HG03571 (cell line): ENCODE measurements around the gene TMEM248.
"Not testable (repeated sequence)": the region's sequence is repeated elsewhere in the genome, so short reads cannot be mapped to it uniquely, and the experiment has no call there.

Source experiments
- ATAC-seq: cut with Tn5 transposase; IDR thresholded peaks from one replicate; pipeline ENCODE4 v1.9.1; 2021; ENCODE audit not compliant: unreplicated experiment

TMEM248 gene, protein sequence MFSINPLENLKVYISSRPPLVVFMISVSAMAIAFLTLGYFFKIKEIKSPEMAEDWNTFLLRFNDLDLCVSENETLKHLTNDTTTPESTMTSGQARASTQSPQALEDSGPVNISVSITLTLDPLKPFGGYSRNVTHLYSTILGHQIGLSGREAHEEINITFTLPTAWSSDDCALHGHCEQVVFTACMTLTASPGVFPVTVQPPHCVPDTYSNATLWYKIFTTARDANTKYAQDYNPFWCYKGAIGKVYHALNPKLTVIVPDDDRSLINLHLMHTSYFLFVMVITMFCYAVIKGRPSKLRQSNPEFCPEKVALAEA

DNA sequence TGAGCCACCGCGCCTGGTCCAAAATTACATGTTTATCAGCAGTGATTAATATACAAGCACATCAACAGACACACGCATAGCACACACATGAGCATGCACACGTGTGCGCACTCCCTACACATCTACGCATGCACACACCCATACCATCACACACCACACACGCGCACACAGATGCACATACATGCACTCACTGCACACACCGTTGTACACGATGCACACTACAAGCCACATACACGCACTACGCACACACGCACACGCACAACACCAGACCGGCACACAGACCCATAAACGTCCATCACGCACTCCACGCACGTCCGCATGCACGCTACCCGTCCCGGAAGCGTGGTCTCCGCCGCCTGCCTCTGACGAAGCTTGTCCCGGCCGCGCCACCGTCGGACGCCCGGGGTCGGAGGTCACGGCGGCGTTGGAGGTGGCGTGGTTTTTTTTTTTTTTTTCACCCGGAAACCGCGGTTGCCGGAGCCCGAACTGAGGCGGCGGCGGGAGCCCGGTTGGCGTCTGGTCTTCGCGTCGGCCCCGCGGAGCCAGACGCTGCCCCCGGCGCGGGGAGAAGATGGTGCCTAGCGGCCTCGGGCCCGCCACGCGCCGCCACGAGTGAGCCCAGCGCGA is at the start of gene TMEM248:
TSS of gene TMEM248 (plus strand) at position 457 of the 627 bp plus-strand sequence. CDS start 20,641 bp downstream, outside the sequence.
- peak; percentile 80 for ATAC-seq

DNA sequence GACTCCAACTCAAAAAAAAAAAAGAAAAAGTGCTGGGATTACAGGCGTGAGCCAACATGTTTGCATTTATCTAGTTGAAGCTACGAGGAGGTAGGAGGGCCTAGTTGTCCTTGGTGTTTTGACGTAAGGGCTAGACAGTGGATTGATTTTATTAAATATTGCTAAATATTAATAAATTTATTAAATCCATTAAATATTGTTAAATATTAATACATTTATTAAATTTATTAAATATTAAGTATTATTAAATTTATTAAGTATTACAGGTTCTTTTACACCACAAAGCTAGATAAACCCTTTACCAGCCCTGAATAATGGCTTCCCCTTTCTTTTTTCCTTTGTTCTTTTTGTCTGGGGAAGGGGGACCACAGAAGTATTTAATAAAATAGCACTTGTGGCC is 47.5 kb upstream of the TMEM248 start:
- ATAC-seq, result no peak

DNA sequence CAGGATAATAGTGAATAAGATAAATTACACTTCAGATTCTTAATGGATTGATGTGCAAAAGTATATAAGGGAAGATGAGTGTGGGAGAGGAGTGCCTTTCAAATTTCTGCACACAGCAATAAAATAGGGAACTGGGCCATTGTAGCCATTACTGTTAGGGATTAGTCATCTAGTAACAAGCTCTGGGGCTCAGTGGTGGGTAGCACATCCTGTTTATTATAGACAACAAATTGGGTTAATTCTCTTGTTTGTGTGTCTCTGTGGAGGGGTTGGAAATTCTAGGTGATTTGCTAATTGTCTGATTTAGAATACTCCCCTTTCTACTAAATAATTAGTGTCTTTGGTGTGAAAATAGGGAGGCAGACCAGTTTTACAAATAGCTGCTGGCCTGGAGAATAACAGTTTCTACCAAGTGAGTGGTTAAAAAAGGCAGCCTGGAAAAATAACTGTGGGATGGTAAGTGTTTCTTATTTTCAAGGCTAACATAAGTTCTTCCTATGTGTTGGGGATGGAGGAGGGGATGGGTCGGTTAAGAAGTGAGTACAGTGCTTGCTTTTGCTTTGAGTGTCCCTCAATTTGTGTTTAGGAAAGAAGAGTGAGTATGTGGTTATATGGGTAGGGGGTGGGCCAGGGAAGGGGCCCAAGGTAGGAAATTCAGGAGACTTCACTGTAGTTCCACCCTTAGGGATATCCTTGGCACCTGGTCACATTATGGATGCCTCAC is 43.3 kb upstream of the TMEM248 start:
- ATAC-seq, result peak; percentile 92

DNA sequence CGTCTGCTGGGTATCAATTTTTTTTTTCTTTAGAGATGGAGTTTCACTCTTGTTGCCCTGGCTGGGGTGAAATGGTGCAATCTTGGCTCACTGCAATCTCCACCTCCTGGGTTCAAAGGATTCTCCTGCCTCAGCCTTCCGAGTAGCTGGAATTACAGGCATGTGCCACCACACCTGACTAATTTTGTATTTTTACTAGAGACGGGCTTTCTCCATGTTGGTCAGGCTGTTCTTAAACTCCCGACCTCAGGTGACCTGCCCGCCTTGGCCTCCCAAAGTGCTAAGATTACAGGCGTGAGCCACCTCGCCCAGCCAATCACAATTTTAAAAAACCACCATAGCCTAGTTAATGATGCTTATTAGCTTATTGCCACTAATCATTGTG is 42.7 kb upstream of the TMEM248 start:
- ATAC-seq, result not testable (repeated sequence)

DNA sequence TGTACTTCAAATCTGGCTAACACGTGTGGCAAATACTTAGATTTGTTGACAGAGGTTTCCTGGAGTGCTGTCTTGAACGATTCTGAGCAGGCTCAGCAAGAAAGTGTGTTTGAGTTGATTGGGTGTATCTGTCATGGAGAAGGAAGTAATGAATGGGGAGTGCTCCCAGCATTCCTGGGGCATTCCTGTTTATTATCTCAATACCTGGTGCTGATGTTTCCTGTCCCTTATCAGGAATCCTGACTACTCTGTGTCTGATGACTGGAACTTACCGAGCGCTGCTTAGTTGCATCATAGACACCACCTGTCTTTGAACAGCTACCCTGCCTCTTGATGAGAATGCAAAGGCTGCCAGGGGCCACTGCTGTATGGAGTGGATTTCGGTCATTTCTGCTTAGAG is 41.0 kb upstream of the TMEM248 start:
- no peak for ATAC-seq

DNA sequence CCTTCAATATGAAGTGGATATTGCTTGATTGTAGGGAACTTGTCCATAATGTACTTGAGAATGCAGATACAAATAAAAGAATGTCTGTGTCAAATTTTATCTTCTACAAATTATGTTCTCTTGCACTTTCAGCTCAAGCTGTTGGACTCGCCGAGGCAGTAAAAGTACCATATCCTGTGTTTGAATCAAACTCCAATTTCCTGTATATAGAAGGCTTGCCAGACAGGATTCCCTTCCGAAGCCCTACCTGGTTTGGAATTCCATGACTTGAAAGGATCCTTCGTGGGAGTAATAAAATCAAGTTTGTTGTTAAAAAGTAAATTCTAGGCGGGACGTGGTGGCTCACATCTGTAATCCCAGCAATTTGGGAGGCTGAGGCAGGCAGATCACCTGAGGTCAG is 40.4 kb upstream of the TMEM248 start:
- ATAC-seq, result not testable (repeated sequence)

DNA sequence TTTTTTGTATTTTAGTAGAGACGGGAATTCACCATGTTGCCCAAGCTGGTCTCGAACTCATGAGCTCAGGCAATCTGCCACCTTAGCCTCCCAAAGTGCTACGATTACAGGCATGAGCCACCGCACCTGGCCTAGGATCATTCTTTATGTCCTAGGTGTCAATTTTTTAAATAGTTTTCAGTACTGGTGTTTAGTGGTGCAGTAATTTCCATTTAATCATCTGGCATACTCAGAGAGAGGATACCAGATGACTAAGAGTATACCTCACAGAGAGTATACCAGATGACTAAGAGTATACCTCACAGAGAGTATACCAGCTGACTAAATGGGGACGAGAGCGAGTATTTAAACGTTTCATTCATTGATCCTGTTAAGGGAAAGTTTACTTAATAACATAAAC is 37.3 kb upstream of the TMEM248 start:
- ATAC-seq, result no peak

DNA sequence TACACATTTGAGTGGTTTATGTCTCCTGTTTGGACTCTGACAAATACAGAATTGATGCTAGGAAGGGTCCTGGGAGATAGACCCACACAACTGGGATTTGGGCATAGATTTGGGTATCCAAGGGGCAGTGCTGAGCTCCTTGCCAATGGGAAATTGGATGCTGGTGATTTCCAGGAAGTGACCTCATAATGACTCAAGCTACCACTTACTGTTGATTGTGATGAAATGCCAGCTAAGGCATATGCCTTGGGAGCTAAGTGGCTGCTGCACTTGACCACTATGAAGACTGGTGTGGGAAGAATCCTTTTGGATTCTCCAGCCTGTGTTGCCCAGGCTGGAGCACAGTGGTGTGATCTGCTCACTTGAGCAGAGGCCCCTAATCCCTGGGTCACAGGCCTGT is 36.5 kb upstream of the TMEM248 start:
- not testable (repeated sequence) for ATAC-seq

DNA sequence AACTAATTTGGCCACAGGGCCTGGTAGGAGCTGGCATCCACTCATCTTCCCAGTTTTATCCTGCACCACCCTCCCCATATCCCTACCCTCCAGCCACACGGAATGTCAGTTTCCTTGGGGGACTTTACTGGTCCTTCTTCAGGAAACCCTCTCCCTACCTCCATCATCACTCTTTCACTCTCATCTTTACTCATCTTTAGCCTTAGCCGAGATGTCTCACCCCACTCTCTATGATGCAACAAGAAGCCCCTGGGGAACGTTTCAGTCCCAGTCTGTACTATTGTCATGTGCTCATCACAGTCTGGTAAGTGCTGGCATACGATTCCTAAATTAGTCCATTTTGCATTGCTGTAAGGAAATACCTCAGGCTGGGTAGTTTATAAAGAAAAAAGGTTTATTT is 34.9 kb upstream of the TMEM248 start:
- ATAC-seq, result peak; percentile 70

DNA sequence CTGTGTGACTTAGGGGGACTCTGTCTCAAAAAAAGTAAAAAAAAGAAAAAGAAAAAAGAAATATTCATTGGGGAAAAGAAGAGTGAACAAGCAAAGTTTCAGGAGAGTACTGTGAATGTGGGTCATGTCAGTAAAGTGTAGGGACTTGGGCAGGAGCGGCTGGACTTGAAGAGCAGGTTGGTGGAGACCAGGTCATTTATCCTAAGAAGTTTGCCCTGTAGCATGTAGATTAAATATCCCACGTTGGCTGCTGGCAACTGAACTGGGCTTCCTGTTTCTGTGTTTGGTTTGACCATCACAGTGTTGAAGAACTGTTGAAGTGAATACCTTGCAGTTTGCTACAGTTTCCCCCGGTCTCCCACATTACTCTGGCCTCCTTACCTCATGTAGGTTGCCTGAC is 32.8 kb upstream of the TMEM248 start:
- ATAC-seq, result not testable (repeated sequence)

DNA sequence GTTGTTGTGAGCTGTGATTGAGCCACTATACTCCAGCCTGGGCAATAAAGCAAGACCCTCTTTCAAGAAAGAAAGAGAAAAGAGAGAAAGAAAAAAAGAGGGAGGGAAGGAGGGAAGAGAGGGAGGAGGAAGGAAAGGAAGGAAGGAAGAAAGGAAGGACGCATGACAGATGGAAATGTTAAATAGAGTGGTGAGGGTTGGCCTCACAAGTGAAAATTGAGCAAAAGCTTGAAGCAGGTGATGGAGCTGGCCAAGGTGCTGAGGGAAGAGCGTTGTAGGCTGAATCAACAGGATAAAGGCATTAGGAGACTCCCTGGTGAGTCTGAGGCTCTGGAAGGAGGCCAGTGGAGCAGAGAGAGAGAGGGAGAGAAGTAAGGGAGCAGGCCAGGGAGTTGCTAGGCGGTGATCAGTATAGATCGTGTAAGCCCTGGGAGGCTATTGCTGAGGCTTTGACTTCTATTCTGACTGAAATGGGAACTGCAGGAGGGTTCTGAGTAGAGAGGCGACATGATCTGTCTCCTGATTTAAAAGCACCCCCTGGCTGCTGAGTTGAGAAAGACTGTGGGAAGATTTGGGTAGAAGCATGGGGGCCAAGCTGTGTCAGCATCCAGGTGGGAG is 26.5 kb upstream of the TMEM248 start:
- no peak for ATAC-seq

DNA sequence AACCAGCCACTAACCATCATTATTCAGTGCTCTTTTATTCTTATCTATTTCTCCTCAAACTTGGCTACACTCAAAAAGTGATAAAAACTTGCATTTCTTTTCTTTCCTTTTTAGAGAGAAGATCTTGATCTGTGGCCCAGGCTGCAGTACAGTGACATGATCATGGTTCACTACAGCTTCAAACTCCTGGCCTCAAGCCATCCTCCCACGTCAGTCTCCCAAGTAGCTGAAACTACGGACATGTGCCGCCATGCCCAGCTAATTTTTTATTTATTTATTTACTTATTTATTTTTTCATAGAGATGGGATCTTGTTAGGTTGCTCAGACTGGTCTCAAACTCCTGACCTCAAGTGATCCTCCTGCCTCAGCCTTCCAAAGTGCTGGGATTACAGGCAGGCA is 24.6 kb upstream of the TMEM248 start:
- no peak for ATAC-seq

DNA sequence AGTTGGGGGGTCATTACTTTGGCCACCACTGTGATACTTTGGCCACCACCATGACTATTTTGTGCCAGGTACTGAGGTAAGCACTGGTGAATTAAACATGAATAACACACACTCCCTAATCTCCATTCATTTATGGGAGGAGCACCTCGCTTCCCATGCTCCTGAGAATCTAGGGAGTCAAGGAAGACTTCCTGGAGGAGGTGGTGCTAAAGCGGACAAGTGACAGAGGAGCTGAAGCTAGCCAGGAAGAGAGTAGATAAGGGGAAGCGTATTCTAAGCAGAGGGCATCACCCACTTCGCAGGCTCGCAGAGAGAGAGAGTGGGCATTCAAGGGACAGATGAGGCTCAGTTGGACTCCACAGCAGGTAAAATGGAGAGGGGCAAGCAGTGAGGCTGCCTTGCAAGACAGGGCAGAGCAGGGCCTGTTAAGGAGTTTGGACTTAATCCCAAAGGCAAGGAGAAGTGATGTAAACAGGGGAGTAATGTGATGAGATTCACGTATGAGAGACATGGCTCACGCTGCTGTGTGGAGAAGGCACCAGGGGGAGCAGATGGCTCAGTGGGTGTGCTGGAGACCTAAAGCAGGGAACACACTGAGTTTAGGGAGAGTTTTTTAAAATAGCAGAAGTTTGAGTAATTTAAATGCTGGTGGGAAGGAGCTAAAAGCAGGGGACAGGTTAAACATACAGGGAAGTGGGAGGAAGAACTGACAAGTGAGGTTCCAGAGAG is 21.3 kb upstream of the TMEM248 start:
- ATAC-seq, result no peak

DNA sequence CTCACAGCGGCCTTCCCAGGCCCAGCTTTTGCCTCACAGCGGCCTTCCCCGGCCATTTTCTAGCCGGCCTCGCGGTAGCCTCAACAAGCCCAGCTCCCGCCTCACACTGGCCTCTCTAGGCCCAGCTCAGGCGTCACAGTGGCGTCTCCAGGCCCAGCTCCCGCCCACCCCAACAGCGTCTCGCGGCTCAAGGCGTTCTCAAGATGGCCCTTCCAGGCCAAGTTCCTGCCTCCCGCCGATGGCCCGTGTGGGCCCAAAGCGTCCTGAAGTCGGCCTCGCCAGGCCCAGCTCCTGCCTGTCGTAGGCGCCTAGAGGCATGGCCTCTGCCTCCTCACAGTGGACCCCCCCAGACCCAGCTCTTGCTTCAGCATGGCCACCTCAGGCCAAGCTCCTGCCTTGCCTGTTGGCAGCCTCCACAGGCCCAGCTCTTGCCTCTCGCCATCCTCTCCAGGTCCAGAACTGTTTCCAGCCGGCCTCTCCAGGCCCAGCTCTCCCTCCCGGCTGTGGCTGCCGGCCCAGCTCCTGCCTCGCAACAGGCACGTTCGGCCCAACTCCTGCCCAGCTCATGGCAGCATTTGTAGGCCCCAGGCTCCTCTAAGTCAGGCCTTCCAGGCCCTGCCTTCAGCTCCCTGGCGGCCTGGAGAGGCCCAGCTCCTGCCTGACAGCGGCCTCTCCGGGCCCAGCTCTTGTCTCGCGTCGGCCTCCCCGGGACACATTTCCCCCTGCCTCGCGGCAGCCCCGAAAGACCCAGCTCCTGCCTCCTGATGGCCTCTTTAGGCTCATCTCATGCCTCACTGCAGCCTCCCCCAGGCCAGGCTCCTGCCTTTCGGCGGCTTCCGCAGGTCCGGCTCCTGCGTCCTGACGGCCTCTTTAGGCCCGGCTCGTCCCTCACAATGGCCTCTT is 18.8 kb upstream of the TMEM248 start:
- ATAC-seq, result no peak

DNA sequence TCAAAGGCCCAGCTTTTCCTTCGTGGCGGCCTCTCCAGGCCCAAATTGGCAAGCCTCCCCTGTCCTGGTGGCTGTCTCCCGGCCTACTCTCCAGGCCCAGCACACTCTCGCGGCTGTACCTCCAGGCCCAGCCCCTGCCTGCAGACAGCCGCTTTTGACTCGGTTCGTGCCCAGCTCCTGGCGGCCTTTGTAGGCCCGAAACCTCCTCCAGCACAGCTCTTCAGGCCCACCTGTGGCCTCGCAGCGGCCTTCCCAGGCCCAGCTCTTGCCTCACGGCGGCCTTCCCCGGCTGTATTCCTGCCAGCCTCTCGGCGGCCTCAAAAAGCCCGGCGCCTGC is 18.2 kb upstream of the TMEM248 start:
- ATAC-seq, result no peak

DNA sequence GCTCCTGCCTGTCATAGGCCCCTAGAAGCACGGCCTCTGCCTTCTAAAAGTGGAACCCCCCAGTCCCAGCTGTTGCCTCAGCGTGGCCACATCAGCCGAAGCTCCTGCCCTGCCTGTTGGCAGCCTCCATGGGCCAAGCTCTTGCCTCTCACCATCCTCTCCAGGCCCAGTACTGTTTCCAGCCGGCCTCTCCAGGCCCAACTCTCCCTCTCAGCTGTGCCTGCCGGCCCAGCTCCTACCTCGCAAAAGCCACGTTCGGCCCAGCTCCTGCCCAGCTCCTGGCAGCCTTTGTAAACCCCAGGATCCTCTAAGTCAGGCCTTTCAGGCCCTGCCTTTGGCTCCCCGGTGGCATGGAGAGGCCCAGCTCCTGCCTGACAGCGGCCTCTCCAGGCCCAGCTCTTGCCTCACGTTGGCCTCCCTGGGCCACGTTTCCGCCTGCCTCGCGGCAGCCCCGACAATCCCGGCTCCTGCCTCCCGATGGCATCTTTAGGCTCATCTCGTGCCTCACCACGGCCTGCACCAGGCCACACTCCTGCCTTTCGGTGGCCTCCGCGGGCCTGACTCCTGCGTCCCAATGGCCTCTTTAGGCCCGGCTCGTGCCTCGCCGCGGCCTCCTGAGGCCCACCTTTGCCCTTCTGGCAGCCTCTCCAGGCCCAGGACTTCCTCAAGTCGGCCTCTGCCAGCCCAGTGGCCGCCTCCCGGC is 17.5 kb upstream of the TMEM248 start:
- no peak for ATAC-seq

DNA sequence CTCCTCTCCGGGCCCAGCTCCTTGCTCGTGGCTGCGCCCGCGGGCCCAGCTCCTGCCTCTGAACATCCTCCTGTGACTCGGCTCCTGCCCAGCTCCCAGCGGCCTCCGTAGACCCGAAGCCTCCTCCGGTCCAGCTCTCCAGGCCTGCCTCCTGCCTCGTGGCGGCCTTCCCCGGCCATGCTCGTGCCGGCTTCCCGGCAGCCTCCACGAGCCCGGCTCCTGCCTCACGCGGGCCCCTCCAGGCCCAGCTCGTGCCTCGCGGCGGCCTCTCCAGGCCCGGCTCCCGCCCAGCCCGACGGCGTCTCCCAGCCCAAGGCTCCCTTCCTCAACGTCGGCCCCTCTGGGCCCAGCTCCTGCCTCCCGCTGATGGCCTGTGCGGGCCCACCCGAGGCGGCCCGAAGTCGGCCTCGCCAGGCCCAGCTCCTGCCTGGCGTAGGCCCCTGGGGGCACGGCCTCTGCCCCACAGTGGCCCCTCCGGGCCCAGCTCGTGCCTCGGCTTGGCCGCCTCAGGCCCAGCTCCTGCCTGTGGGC is 16.9 kb upstream of the TMEM248 start:
- no peak for ATAC-seq

DNA sequence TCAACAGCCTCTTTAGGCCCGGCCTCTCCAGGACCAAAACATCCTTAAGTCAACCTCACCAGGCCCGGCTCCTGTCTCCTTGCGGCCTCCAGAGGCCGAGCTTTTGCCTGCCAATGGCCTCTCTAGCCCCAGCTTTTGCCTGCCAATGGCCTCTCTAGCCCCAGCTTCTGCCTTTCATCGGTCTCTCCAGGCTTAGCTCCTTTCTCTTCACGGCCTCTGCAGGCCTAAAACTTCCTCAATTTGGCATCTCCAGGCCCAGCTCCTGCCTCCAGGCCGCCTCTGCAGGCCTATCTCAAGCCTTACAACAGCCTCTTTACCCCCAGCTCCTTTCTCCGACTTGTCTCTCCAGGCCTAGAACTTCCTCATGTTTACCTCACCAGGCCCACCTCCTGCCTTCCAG is 15.7 kb upstream of the TMEM248 start:
- no peak for ATAC-seq

DNA sequence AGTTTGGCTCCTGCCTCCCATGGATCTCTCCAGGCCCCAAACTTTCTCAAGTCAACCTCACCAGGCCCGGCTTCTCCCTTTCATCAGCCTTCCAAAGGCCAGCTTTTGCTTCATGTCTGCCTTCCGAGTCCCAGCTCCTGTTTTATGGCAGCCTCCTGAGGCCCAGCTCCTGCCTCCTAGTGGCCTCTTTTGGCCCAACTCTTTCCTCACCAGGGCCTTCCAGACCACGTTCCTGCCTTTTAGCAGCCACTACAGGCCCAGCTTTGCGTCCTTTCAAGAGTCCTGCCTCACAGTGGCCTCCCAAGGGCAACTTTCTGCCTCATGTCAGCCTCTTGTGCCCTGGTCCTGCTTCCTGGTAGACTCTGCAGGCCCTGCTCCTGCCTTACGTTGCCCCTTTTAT is 15.3 kb upstream of the TMEM248 start:
- ATAC-seq, result no peak
